Measurements from ENCODE around the gene STOX1.
A peak's percentile ranks its signal among the peaks of the same experiment; 100 is the strongest.
"Not testable (repeated sequence)": the region's sequence is repeated elsewhere in the genome, so short reads cannot be mapped to it uniquely, and the experiment has no call there.

STOX1 gene

DNA sequence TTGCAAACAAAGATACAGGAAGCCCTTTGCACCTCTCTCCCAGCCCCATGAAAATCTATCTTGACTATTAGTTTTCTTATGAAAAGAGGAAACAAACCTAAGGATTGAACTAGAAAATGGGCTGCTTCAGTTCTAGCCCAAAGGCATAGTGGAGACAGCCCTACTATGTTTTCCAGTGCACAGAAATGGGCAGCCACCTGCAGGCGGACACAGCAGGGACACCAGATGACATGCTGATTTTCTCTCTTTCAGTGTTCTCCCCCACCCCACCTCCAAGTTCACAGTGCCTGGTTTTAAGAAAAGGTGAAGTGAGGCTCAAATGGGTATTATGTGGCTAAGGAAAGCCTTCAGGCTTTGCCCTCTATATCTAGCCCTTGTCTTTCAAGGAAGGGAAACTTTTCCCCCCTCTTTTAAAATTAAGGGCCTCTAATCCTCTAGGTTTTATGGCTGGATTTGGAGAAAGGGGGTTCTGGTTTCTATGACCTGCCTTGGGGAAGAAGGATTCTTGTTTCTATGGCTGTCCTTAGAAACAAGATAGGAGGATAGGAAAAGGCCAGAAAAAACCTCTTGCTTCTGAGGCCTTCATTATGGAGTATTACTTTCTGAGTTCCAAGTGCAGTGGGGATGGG lies 50.3 kb downstream of the STOX1 start:
- no peak for DNase-seq

DNA sequence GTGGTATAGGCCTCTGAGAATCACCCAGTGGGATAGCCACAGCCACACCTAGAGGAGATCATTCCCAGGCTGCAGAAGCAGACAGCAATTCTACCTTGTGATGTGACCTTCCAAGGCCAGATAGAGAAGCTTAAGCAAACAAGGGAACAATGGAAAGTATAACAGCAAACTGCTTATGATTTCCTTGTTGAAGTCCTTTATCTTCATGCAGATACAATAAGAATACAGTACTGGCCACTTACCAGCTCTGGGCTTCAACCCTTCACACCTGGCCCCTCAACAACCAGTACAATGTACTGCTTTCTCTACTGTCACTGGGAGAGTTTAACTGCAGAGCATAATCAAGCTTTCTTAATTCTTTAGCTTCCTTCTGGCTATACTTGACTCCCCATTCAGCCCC lies 51.2 kb downstream of the STOX1 start:
- no peak for DNase-seq

GRCh38 chr10:68879628-68880027 lies 52.3 kb downstream of the STOX1 start:
- no peak for DNase-seq

- no peak for DNase-seq
Measured at GRCh38 chr10:68880181-68880580, 52.9 kb downstream of the STOX1 start.

DNA sequence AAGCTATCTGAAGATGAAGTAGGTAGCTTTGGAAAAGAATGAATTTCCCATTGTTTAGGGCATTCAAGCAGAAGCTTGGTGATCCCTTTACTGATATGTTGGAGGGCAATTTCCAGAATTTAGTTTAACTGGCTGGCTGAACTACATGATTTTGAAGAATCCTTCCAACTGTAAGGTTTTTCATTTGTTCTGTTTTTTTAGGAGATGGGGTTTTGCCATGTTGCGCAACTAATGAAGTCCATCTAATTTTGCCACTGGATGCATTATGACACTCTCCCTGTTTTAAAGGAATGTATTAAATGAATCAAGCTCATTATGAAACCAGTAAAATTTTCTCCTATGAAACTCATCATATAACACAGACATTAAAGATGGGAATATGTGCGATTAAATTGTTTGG lies 67.7 kb downstream of the STOX1 start:
- no peak for DNase-seq

DNA sequence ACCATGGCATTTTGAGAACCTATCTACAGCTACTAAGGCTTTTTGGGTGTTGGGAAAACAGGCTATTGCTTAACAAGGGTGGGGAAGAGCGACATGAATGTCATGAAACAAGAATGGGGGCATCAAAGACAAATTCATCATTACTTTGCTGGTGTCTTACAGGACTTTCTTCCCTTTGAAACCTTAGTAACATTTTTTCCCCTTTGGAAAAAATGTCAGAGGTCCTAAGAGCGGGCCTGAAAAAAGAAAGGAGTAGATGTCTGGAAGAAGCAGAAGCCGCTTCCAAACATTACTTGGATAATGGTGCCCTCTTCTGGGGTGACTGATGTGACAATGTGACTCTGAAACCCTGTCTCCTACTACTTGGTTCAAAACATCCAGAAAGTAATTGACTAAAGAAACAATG lies 70.0 kb downstream of the STOX1 start:
- DNase-seq: peak in 41 of 56 donors; percentile 1 to 75 (median 21)

DNA sequence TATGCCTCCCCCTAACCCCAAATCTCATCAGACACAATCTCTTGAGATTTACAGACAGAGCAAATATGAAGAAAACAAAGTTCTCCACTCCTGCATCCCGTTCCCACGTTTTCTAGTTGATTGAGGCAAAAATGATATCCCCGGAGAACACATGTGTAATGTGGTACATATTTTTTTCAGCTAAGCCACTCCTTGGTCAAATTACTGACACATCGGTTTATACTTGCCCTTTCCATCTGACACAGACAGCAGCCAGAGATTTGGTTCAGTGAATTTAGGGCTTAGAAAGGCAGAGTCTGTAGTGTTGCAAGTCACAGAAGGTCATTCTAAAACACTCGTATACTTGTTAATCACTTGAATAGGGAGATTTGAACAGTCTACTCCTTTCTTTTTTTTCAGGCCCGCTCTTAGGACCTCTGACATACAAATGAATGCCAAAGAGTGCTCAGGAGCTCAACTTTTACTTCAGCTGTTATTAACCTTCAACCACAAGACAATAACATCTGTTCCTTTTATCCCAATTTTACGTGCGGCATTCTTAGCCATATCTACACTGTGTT lies 71.9 kb downstream of the STOX1 start:
- no peak for DNase-seq

GRCh38 chr10:68900427-68901104 lies 73.2 kb downstream of the STOX1 start:
- peak in 20 of 56 donors; percentile 40 to 97 (median 89) for DNase-seq

- peak; percentile 81 to 99 (median 96) for DNase-seq
Measured at GRCh38 chr10:68901105-68901927, 74.0 kb downstream of the STOX1 start, which contains the start of gene DDX50. Gene DDX50, plus strand, starts transcription at chr10:68901315. Its CDS starts 70 bp downstream, at chr10:68901385.

DNA sequence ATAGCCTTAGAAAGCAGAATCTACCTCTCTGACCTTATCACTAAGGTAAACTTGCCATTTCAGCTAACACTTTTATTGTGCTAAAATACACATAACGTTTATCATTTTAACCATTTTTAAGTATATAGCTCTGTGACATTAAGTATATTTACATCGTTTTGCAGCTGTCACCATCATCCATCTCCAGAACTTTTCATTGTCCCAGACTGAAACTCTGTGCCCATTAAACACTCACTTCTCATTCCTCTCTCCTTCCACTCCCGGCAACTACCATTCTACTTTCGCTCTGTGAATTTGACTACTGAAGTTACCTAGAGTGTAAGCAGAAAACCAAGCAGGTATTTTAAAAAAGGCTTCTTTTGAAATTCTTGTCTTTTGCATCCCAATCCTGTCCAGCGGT lies 75.1 kb downstream of the STOX1 start:
- DNase-seq: no peak

DNA sequence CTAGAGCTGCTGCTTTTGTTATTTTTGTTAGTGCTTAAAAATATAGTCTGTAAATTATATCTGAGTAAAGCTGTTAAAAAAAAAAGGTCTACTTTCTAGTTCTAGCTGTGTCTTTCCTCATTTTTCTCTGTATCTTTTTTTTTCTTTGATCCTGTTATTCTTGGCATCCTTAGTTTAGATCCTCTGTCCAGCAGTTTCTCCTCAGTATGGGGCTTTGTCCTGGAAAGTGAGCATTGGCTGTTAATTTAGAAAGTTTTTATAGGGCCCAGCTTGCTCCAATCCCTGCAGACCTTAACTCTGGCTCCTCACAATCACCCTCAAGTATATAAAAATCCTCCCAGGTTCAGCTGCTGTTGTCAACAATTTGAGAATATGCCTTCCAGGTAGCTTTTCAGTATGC lies 97.3 kb downstream of the STOX1 start:
- DNase-seq: no peak

GRCh38 chr10:68925489-68925888 lies 98.2 kb downstream of the STOX1 start:
- DNase-seq: no peak

DNA sequence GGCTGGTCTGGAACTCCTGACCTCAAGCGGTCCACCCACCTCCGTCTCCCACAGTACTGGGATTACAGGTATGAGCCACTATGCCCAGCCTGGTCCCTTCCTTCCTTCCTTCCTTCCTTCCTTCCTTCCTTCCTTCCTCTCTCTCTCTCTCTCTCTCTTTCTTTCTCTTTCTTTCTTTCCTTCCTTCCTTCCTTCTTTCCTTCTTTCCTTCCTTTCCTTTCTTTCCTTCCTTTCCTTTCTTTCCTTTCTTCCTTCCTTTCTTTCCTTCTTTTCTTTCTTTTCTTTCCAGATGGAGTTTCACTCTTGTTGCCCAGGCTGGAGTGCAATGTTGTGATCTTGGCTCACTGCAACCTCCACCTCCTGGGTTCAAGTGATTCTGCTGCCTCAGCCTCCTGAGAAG lies 101.8 kb downstream of the STOX1 start:
- not testable (repeated sequence) for DNase-seq

GRCh38 chr10:68929888-68930287 lies 102.6 kb downstream of the STOX1 start:
- not testable (repeated sequence) for DNase-seq

DNA sequence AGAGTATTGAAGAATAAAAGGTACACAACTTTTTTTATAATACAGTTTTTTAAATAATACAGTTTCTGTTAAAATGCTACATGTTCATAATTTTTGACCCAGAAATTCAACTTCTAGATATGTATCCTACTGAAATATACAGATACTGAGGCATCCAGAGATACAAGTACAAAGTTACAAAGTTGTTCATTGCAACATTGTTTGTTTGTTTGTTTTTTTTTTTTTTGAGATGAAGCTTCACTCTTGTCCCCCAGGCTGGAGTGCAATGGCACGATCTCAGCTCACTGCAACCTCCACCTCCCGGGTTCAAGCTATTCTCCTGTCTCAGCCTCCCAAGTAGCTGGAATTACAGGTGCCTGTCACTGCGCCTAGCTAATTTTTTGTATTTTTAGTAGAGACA lies 105.5 kb downstream of the STOX1 start:
- not testable (repeated sequence) for DNase-seq

DNA sequence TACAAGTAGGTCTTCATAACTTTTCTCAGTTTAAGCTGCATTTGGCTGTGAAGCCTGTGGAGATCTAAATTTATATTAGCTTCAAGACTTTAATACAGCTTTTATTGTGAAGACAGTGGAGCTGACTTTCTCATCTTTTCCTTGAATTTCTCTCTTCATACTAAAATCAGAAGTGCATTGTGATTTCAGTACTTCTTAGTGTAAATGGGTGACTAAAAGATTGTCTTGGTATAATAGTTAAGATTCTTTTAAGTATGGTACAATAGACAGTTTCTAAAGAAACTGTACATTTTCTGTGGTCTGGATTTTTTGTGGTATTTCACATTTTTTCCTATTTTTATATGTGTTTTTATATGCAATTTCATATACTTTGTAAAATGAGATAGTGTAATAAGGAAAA lies 107.7 kb downstream of the STOX1 start:
- DNase-seq: no peak

GRCh38 chr10:68938117-68938516 lies 110.8 kb downstream of the STOX1 start:
- no peak for DNase-seq

GRCh38 chr10:68938884-68939283 lies 111.6 kb downstream of the STOX1 start:
- no peak for DNase-seq

DNA sequence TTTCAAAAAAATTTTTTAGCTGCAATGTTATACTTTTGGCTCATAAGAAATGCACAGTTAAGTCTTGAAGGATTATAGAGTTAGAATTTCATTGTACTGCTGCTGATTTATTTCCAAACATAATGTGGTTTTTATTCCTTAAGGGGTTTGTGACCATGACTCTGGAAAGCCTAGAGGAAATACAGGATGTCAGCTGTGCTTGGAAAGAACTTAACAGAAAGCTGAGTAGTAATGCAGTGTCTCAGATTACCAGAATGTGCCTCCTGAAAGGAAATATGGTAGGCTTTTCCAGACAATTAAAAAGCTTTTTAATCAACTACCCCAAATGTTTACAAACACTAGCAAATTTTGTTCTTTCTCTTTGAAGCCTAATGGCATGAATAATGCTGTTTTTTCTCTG lies 113.6 kb downstream of the STOX1 start:
- DNase-seq: not testable (repeated sequence)

Measured in nucleus accumbens (tissue), 56 donors.